ENCODE measurements around the gene TMEM121.

The TMEM121 gene

DNA sequence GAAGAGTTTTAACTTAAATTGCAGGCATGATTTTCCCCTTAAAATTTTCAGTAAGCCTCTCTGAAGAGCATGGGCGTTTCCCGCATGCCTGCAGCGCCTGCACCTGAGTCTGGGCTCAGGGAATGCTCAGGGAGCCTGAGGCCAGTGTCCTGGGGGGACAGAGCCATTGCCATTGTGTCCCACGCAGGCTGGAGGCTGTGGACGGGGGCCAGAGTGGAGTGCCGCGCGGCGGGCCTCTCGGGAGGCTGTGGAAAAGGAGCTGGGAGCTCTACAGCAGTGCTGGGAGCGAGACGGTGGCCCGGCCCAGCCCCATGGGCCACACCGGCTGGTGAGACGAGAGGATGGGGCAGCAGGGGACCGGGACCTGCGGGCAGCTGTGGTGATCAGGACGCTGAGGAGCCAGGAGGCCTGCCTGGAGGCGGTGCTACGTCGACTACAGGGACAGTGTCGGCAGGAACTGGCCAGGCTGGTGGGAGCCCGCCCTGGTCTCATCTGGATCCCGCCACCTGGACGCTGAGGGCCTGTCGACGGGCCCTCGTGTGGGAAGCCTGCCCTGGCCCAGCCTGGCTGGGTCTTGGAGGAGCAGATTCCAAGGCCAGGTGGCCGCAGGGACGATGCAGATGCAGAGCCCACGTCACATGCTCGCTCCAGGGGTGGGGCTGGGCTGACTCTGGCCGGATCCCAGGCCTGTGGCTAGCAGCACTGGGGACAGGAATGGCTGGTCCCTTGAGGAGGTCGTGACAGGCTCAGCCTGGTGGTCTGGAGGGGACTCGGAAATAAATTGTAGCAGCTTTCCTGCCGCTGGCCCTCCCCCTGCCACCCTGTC, 27.7 kb upstream of the TMEM121 start:
- DNase-seq (ENCODE audit: low read depth in 2 of 2) = no peak

DNA sequence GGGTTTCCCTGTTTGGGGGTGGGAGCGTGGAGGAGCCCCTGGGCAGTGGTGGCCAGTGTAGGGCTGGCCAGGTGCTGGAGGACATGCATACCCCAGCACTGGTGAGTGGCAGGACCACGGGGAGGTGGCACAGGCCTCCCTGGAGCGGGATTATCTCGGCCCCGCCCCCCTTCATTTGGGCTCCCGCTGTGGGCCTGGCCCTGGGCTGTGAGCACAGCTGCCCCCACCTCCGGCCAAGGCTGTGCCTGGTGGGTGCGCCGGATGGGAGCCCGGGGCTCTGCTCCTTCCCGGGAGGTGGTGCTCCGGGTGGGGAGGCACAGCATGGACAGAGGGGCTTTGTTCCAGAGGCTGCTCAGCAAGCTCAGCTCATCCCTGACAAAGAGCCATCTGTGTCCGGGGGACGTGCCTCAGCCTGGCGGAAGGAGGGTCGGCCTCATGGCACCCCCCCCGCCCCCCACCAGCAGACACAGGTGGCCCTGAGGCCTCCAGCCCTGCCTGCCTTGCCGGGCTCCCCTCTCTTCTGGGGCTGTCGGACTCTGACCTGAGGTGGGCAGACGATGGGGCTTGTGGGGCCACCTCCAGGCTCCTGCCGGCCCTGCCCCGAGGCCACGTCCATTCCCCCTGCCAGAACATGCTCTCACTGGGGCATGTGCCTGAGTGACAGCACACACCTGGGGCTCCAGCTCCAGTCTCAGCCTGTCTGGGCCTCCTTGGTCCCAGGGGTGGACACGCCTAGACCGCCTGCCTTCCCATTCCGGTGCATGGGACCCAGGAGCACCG, 26.9 kb upstream of the TMEM121 start:
- no peak for DNase-seq (ENCODE audit: low read depth in 2 of 2)

DNA sequence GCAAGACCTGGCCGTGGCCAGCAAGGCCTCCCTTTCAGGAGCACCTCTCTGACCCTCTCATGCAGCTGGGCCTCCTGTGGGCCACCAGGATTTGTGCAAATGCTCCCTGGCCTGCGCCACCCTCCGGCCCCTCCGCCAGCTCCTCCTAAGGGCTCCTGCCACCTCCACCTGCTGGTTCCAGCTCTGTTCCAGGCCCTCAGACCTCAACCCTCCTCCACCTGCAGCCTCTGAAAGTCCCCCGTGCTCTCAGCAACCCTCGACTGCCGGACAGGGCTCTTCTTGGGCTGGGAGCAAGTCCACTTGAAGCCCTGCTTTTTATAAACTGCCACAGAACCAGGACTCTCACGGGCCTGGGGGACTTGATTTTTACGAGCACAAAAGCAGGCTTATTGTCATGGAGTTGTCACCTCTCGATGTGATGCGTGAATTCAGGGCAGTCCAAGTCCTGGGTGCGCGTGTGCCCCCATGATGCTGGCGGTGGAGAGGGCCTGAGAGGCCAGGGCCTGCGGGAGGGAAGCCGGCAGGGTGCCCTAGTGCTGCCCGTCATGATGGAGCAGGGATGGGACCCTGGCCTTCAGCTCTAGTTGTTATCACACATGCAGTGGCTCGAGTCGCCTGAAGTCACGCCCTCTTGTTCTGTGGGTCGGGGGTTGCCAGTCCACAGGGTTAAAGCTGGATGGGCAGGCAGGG, 26.2 kb upstream of the TMEM121 start:
- DNase-seq (ENCODE audit: low read depth in 2 of 2) = no peak

DNA sequence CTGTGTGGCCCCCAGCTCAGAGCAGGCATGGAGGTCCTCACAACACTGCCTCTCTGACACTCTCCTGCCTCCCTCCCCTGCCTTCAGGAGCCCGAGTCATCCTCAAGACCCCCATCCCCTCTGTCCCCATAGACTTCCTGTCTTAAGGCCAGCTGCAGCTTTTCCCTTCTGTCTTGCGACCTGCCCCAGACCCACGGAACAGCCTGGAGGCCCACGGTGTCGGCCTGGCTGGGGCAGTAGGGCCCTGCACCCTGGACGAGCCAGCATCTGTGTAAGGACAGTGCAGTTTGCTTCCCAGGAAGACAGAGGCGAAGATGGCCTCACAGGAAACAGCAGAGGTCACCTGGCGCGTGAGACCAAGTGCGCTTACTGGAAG, 25.7 kb upstream of the TMEM121 start:
- DNase-seq (ENCODE audit: low read depth in 2 of 2) = no peak

DNA sequence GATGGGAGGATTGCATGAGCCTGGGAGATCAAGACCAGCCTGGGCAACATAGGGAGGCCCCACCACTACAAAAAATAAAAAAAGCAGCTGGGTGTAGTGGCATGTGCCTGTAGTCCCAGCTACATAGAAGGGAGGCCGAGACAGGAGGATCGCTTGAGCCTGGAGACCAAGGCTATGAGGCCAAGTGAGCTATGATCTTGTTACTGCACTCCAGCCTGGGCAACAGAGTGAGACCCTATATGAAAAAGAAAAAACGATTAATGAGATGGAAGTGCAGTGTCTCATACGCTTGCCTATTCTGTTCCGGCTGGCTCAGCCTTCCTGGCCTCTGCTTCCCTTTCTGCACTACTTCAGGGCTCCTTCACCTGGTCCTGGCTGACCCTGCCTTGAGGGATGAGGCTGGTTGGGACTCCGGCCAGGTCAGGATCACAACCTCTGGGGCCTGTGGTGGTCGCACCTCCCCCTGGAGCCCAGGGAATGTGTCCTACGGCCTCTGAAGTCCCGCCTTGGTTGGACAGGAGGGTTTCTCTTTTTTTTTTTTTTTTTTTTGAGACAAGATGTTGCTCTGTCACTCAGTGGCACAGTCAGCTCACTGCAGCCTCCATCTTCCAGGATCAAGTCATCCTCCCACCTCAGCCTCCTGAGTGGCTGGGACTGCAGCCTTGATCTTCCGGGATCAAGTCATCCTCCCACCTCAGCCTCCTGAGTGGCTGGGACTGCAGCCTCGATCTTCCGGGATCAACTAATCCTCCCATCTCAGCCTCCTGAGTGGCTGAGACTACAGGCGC, 24.7 kb upstream of the TMEM121 start:
- DNase-seq (ENCODE audit: low read depth in 2 of 2) = no peak

DNA sequence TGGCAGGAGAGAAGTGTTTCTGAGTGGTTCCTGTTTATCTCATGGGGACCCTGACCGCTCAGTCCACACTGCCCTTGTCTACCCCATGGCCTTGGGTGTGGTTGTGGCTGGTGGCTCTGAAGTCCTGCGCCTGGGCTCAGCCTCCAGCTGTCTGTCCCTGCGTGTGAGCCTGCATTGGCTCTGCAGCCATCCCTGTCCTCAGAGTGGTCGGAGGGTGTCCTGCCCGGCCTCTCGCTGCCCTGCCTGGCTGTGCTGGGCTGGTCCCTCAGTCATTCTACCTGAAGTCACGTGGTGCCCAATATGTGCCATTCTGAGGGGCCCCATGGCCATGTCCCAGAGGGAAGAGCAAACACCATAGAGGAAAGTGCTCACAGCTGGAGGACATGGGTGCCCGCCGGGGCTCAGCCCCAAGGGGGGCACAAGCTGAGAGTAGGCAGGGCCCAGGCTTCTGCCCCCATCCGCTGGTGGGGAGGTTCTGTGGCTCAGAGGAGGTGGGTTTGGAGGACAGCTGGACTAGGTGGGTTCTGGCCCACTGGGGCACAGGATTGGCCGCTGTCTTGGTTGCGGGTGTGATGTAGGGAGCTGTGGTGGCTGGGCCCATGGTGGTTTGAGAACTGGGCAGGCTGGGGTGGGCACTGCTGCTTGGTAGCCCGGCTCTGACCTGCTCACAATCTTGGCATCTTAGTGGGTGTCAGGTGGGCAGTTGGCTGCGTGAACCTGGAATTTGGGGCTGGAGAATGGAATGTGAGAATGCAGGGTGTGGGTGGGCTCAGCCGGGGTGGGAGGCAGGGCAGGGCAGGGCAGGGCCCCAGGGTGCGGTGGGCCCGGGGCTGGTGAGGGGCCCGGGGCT, 23.7 kb upstream of the TMEM121 start:
- no peak for DNase-seq (ENCODE audit: low read depth in 2 of 2)

DNA sequence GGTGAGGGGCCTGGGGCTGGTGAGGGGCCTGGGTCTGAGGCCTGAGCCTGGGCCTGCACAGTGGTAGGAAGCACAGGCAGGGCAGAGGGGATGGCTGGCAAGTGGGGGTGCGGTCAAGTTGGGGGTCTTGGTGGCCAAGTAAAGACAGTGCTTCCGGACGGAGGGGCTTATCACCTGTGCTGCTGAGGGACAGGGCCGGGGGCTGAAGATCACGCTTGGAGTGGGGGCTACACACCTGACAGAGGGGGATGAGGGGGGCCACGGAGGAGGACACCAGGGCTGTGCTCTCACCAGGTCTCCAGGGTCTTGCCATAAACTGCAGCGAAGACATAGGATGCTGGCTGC, 23.1 kb upstream of the TMEM121 start:
- no peak for DNase-seq (ENCODE audit: low read depth in 2 of 2)

DNA sequence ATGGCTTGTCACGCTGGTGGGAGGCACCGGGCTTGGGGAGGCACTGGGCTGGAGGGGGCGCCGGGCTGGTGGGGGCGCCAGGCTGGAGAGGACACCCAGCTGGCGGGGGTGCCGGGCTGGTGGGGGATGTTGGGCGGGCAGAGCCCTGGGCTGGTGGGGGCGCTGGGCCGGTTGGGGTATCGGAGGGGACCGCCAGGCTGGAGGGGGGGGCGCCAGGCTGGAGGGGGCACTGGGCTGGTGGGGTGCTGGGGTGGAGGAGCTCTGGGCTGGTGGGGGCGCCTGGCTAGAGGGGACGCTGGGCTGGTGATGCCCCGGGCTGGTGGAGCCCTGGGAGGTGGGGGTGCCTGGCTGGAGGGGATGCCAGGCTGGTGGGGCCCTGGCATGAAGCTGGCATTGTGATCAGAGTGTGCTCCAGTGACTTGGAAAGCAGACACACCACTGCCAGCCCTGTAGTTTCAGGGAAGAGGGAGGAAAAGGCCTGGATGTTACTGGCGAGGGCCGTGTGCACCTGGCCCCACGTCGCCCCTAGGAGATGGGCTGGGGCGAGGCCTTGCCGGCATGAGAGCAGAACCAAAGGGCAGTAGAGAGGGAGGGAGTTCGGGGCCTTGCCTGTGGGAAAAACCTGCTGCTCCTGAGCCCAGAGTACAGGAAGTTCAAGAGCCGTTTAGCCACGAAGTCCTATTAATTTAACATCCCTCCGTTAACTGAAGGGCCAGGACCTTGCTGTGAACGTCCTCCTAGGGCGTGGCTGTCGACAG, 22.3 kb upstream of the TMEM121 start:
- DNase-seq (ENCODE audit: low read depth in 2 of 2) = no peak

DNA sequence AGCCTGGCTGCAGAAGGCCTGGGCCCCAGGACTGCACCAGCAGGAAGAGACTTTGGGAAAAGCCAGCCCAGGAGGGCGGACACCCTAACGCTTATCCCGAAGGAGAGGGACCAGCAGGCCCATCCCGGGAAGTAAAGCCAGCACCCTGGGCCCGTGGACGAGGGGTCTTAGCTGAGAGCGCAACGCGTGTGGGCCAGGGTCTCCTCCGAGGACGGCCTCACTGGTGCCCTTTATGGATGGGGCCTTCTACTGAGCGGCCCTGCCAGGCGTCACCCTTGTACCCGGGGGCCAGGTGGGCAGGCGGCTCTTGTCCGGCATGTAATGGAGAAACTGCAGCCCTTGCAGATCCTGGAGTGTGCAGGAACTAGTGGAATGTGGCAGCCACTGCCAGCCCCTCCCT, 21.3 kb upstream of the TMEM121 start:
- DNase-seq (ENCODE audit: low read depth in 2 of 2) = no peak

DNA sequence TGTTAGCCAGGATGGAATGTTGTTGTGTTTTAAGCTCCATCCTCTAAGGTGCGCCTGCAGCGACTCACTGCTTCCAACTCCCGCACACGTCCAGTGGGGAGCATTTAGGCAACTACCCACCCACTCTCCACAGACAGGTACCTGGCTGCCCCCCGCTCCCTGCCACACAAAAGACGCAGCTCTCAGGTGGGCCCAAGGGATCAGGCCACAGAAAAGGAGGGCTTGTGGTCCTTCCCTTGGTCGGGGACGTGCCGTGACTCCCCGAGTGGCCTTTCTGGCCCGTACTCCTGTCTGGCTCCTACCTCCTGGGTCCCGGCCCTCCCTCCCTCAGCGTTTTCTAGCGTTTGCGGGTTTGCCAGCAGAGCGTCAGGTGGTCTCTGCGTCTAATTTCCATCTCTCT, 19.1 kb upstream of the TMEM121 start:
- DNase-seq (ENCODE audit: low read depth in 2 of 2) = no peak

DNA sequence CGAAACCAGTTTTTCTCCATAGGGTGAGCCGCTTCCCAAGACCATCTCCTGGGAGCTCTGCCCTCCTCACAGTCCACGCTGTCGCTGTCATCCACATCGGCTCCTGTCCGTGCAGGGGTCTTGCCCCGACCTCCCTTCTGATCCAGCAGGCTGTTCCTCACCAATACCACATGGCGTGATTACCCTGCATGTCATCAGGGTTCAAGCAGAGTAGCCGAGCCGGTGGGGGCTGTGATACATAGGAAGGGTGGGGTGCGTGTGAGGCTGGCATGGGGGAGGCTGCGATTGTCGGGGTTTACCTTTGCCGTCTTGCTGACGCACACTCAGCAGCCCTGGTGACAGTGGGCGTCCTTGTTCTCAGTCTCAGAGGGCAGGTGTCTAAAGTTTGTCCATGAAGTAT, 18.3 kb upstream of the TMEM121 start:
- no peak for DNase-seq (ENCODE audit: low read depth in 2 of 2)

DNA sequence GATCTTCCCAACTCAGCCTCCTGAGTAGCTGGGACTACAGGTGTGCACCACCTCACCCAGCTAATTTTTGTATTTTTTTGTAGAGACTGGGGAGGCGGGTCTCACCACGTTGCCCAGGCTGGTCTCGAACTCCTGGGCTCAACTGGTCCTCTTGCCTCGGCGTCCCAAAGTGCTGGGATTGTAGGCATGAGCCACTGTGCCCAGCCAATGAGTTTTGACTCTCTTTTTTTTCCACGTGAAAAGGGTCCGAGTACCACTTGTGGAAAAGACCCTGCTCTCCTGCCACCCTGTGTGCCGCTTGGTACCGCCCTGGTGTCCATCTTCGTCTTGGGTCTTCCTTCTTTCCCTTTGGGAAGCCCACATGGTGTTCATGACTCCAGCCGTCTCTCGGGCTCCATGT, 17.8 kb upstream of the TMEM121 start:
- DNase-seq (ENCODE audit: low read depth in 2 of 2) = no peak

DNA sequence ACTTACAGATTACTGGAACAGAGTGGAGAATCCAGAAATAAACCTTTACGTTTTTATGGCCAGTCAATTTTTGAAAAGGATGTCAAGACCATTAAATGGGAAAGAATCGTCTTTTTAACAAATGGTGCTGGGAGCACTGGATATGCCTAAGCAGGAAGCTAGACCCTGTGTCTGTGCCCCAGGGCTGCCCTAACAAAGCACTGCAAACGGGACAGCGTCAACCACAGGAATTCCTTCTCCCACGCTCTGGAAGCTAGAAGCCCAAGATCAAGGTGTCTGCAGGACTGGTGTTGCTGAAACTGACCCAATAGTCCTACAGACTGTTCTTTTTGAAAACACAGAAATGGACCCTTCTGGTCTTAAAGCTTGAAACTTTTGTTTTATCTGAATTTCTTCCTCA, 9.3 kb upstream of the TMEM121 start:
- no peak for DNase-seq (ENCODE audit: low read depth in 2 of 2)

DNA sequence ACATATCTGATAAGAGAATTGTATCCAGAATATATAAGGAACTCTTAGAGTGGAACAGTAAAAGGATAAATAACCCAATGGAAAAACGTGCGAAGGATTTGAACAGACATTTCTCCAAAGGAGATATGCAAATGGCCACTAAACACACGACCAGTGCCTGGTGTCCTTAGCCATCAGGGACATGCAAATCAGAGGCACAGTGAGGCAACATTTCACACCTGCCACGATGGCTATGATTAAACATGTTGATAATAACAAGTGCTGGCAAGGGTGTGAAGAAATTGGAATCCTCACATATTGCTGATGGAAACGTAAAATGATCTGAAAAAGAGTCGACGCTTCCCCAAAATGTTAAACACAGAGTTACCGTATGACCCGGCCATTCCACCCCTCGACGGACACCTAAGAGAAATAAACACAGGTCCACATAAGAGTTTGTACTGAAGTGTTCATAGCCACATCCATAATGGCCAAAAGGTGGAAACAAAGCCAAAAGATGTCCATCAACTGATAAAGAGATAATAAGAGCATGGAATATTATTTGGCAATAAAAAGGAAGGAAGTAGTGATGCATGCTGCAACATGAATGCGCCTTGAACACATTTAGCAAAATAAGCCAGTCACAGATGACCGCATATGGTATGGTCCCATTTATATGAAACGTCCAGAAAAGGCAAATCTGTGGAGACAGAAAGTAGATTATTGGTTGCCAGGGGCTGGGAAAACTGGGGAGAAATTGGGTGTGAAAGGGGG, 6.3 kb upstream of the TMEM121 start:
- no peak for DNase-seq (ENCODE audit: low read depth in 2 of 2)

DNA sequence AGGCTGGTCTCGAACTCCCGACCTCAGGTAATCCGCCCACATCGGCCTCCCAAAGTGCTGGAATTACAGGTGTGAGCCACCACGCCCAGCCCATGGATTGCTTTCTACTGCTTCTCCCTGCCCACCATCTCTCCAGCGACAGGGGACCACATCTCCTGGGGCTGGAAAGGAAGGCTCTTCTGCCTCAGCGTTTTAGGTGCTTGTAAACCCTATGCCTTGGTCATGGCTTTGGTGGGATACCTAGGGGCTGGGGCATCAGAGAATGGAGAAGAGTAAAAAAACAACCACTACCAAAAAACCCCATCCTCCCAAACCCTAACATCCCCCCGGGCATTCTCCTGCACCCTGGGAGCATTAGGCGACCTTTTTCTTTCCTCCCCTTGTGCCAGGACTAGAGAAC, 1.1 kb upstream of the TMEM121 start:
- DNase-seq (ENCODE audit: low read depth in 2 of 2) = no peak

DNA sequence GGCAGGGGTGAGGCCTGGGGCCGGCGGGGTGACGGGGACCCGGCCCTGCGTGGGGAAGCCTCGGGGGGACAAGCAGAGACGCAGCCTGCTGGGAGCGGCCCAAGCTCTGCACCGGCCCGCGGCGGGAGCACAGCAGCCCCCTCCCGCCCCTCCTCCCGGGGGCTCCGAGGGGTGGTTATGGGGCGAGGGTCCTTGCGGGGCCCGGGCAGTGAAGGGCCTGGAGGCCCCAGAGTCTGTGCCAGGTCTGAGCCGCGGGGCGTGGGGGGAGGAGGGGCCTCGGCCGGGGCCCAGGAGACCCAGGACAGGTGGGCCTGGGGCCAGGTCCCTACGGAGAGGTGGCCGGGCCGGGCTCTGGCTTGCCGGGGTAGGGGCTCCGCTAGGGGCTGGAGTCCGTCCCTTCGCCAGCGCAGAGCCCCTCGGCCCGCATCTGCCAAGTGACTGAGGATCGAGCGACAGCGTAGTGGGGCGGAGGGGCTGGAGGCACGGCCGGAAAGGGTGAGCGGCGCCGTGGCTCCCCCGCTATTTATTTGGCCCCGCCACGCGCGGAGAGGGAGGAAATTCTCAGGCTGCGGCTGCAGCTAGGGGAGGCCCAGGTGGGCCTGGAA, 495 bp downstream of the TMEM121 start:
- DNase-seq (ENCODE audit: low read depth in 2 of 2) = no peak

DNA sequence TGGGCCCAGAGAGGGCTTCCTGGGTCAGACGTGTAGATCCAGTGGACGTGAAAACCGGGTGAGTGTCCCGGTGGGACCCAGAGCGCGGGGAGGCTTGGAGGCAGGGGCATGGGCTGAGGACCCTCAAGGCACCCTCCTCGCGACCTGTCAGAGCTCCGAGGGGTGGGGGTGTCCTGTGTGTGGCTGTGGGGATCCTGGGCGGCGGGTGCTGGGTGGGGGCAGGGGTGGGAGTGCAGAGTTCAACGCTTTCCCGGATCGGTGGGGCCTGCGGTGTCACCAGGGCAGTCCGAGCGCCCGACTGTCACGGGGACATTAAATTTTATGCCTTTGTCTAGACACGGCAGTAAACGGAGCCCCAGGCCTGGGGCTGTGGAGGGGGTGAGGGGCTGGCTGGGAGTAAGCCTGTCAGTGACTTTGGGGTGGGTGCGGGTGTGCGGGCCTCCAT, 1.0 kb downstream of the TMEM121 start:
- no peak for DNase-seq (ENCODE audit: low read depth in 2 of 2)

DNA sequence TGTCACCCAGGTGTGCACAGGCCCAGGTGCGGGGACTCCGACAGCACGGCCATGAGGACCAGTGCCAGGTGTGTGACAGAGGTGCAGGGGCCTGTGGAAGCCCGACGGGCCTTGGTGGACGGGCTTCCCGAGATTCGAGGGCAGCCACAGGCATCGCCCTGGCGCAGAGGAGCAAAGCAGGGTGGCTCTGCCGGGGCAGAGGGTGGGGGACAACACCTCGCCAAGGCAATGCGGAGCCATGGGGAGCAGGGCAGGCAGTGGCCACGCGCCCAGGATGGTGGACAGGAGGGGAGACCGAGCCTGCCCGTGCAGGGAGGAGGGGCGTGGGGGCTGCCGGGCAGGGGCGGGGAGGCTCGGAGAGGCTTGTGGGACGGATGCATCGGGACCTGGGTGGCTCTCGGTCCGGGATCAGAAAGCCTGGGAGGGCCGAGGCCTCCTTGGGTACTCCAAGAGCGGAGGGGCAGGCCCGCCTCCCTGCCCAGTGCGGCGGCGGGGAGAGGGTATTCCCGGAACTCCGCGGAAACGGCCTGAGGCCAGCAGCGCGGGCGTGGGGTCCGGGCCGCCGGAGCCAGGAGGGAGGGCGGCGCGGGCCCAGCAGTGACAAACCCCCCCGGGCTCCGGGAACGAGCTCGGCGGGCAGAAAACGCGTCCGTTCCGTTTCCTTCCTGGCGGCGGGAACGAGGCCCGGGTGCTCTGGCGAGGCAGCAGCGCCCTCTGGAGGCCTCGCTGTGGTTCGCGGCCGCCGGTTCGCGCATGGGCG, 1.6 kb downstream of the TMEM121 start:
- DNase-seq (ENCODE audit: low read depth in 2 of 2) = peak; percentile 68 to 71
